GM12875 (cell line): Measurements from ENCODE around the gene PIEZO1.
"Not testable (repeated sequence)": the region's sequence is repeated elsewhere in the genome, so short reads cannot be mapped to it uniquely, and the experiment has no call there.

Experiments
- H3K4me3 ChIP-seq: one replicate; pipeline ENCODE4 v1.5.1; 2011; ENCODE audit warnings: low read depth, low read length, control low read depth
- CTCF ChIP-seq: IDR thresholded peaks from 2 replicates; pipeline ENCODE4 v1.5.1; 2011; ENCODE audit warnings: low read depth, mild to moderate bottlenecking, control low read depth, inconsistent platforms, low read length, moderate library complexity, borderline replicate concordance; ENCODE audit not compliant: insufficient read depth

Gene PIEZO1

GRCh38 chr16:88673716-88674379, 111.2 kb downstream of the PIEZO1 start:
- TF ChIP-seq CTCF: no peak
- no peak overlapping the region for H3K4me3 ChIP-seq

GRCh38 chr16:88672776-88673175, 112.2 kb downstream of the PIEZO1 start:
- no peak for TF ChIP-seq CTCF
- no peak overlapping the region for H3K4me3 ChIP-seq

- H3K4me3 ChIP-seq: no peak overlapping the region
- no peak for TF ChIP-seq CTCF
These were observed 113.2 kb downstream of the PIEZO1 start for GRCh38 chr16:88671806-88672205.

GRCh38 chr16:88669980-88670379, 115.0 kb downstream of the PIEZO1 start:
- no peak overlapping the region for H3K4me3 ChIP-seq
- TF ChIP-seq CTCF: no peak

- not testable (repeated sequence) for H3K4me3 ChIP-seq
These were observed 115.5 kb downstream of the PIEZO1 start for GRCh38 chr16:88669493-88669892.

GRCh38 chr16:88667461-88667860, 117.6 kb downstream of the PIEZO1 start:
- no peak overlapping the region for H3K4me3 ChIP-seq
- TF ChIP-seq CTCF: no peak

- no peak for TF ChIP-seq CTCF
- H3K4me3 ChIP-seq: no peak overlapping the region
These were observed 119.5 kb downstream of the PIEZO1 start for GRCh38 chr16:88665570-88665969.
